ENCODE results near the gene VAMP2.

VAMP2 gene

DNA sequence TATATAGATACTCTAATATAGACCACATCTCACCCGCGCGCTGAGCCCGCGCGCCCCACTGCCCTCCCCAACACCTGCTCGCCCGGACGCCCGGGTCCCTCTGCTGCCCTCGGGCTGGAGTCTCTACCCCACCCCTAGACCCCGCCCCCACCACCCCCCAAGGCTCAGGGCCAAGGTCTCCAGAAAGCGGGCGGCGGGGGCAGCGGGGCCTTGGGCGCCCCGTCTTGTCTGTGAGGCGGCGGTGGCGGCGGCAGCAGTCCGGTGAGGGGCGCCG is 41.4 kb downstream of the VAMP2 start:
- no peak for DNase-seq

DNA sequence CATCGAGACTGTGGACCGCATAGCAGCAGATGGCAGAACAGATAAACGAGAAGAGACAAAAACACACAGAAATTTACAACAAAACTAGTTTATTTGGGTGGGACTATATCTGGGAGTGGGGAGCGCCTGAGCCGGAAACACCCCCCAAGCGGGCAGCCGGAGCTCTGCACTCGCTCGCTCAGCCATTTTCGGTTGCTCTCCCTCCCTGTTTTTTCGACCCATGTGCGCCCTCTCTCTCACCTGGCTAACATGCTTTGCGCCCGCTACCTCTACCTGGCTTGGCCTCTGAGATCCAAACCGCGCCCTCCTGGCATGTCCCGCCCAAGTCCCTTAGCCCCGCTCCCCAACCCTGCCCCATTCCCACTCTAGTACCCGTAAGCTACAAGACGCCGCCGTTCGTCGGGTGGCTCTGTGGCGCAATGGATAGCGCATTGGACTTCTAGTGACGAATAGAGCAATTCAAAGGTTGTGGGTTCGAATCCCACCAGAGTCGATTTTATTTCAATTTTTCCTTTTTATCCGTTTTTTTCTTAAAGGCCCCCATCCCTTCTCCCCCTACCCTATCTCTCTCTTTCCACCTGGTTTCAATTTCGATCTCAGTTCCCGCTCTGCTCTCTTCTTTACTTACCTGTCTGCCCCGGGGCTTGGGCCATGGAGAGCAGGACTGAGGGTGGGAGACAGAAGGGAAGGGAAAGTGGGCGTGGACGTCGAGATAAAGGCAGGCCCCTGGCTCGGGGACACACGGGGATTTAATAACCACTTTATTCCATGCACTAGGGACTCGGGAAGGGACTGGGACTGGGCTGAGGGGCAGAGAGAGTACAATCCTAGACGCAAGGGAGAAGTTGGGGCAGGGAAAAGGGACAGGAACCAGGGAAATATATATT is 42.0 kb downstream of the VAMP2 start:
- DNase-seq, result peak; percentile 88

DNA sequence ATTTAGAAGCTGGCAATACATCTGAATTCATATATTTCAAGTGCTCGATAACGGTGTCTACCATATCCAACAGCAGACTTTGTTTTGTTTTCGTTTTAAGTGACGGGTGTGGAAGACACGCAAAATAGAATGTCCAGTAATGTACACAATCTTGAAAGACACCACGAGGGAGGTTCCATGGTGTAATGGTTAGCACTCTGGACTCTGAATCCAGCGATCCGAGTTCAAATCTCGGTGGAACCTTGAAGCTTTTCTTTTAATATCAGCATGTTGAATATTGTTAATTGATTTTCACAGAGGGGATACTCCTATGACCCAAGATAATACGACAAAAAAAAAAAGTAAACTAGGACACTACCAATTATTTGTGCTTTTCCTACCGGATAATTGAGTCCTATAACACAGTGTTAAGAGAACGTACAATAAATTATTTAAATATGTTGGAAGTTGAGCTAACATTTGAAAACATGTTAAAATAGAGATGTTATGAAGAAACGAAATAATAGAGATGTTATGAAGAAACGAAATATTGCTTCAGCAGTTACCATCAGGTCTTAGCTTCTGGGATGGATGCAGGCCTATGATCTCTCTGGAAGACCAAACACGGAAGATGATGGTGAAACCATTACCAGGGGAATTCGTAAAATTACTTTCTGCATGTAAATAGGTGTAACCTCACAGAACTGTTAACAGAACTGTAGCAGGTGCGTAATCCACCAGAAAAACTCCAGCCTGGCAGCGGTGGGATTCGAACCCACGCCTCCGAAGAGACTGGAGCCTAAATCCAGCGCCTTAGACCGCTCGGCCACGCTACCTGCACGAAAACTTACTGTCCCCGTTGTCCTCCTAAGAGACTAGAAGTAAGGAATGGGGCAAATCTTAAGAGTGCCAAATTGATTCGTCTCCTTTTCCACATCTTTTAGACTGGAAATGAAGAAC is 42.9 kb downstream of the VAMP2 start:
- peak; percentile 92 for DNase-seq

DNA sequence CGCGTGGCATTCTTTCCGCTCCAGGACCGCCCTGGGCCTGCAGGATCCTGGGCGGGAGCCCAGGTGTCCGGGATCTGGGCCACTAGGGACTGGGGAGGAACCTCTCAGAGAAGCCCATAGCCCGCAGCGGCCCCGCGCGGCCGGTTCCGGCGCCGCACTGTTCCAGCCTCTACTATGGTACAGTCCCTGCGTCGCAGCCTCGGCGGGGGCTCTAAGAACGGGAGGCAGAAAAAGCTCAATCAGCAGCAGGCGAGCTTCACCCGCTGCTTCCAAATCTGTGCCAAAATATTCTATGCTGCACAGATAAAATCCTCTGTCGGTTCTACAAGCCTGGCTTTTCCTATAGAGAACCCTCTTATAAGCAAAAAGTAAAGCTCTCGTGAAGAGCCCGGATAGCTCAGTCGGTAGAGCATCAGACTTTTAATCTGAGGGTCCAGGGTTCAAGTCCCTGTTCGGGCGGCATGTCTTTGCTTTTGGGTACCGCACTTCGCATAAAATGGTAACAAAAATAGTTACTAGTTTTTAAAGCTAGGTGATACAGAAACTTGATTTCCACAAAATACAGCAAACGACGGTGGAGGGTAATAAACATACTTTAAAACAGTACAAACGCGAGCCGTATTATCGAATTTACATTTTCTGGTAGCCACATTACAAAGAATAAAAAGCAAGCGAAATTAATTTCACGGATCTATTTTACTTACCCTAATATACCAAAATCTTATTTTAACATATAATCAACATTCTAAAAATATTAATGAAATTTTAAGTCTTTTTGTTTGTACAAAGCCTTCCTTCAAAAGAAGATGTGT is 43.8 kb downstream of the VAMP2 start:
- DNase-seq, result peak; percentile 94

DNA sequence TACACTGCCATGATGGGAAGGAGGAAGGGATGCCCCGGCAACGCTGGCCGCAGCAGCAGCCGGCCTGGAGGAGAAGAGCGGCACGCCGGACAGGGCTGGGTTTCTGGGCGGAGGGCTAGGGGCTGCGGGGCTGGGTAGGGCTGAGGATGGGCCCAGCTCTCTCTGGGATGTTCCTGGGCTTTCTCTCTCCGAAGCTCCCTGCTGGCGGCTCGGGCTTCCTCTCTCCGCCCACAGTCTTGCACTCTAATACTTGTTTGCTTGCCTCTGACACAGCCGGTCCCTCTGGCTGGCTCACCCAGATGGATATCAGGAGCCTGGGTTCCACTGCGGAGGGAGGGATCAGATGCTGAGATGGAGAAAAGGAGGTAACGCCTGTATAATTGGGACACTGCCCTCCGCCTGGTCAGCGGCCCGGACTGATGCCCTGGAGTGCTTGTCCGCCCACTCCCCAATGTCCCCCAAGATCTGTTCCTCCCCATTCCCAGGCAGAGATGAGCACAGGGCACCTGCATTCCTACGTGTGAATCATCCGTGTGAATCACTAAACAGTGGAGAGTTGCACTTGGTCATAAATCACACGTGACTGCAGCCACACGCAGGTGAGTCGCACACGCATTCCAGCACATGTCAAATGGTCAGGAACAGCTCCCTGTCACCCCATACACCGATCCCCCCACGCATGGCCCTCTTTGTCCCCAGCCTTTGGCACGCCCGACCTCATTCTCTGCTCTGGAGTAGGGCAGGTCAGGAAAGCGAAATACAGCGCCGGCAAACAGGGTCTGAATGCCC is 44.6 kb downstream of the VAMP2 start, which contains the start of gene ALOXE3:
ALOXE3 (minus strand) TSS at position 535 of the 789 bp plus-strand sequence; CDS start at position 11, 524 bp downstream.
- DNase-seq, result no peak

DNA sequence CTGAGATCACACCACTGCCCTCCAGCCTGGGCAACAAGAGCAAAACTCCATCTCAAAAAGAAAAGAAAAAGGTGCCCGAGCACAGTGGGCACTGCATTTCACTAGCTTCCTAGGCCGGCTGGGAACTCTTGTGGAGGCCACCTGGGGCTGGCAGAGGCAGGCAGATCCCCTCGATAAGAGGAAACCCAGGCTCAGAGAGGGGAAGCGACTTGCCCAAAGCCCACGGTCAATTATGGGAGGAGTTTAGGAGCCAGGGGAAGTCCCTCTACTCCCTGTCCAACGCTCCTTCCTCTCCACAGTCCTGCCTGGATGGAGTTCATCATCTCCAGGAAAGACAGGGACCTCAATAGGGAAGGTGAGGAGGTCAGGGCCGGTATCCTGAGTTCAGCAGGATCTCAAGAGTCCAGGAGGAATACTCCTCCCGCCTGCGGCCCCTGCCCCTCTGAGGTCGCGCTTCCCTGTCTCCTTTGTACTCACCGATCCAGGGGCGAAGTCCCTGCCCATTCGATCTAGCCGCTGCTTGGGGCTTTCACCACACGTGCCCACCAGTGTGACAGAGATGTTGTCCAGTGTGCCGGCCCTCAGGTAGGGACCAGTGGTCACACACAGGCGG is 45.3 kb downstream of the VAMP2 start:
- no peak for DNase-seq

DNA sequence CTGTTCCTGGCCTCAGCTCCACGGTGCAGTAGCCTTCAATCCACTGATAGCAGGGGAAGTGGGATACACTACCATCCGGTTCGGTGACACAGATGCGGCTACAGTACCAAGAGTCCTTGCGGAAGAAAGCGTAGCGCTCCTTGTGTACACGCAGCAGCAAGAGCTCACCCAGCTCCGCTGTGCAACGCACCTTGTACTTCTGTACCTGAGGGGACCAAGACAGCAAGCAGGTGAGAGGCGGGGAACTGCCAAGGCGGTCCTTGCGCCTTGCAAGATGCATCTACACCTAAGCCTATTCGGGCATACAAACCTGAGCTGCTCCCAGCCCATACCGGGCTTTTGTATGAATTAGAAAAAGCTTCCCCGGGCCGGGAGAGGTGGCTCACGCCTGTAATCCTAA is 46.0 kb downstream of the VAMP2 start:
- no peak for DNase-seq

DNA sequence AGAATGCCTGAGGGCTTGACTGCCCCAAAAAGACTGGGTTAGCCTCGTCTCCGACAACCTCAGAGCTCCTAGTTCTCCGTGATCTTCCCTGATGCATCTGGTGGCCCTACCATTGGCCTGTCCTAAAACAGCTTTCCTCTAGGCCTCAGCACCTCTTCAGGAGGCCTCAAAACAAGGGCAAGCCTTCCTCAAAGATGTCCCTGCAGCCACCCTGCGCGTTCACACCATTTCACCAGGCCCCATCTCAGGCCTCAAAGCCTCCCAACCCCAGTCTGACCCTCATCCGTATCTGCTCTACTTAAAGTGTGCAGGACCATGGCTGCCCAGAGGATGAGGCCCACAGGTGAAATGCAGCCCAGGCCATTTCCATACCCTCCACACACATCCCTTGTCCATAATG is 51.8 kb downstream of the VAMP2 start:
- DNase-seq, result no peak

DNA sequence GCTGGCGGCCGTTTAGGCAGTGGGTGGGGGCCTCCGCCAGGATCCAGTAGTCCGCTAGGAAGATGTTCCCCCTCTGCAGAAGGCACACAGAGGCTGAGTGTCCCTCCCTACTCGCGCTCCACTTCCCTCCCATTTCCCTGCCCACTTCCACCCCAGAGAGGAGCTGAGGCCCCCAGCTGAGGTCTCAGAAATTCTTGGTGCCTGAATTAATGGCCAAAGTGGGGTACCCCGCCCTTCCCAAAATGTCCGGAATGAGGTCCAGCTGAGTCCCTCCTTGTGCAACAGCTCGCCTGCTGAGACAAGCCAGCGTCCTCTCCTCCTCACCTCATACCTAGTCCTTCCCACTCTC is 52.3 kb downstream of the VAMP2 start:
- DNase-seq, result no peak

DNA sequence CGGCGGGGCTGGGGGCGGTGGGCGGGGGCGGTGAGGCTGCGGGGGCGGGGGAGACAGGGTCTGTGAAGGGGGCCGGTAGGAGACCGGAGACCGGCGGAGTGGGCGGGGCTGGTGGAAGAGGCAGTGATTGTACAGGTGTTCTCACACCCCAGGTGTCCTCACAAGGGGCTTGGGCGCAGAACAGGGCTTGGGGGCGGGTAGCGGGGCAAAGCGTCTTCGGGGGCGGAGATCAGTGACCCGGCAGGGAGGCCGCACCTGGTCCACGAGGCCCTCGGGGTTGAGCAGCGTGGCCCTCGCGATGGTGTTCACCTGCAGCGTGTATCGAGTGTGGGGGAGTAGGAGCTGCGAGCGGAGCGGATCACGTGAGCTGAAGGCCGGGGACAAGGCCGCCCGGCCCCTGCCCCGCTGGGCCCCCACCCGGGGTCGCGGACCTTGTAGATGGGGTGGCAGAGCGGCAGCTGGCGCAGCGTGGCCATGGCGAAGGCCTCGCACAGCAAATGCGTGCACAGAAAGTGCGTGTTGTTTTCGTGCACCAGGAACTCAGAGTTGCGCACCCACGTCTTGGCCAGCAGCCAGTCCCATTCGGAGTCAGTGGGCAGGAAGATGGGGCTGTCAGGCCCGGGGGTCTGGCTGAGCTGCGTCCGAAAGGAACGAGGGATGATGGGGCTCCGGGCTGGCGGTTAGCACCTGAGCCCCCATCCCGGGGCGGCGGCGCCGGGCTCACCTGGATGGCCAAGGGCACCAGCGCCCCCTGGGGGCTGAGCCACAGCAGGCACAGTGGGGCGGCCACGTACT is 52.9 kb downstream of the VAMP2 start:
- peak; percentile 93 for DNase-seq
